Mammary epithelial cell (primary cell): ENCODE data around the gene COMMD3.

Source experiments
- CTCF ChIP-seq, 2 donors: IDR thresholded peaks in 1 of 2; conservative IDR thresholded peaks in 1 of 2; 2 replicates each; pipeline ENCODE4 v1.5.1; 2011 to 2012; ENCODE audit warnings: inconsistent platforms in 2 of 2, low read length in 2 of 2, mild to moderate bottlenecking in 2 of 2, control low read depth in 1 of 2, low read depth in 1 of 2; ENCODE audit not compliant: insufficient read depth in 1 of 2; ENCODE audit errors: extremely low read depth in 1 of 2
- EZH2 ChIP-seq: IDR thresholded peaks from 2 replicates; pipeline ENCODE4 v1.6.1; 2012; ENCODE audit warnings: low read length, inconsistent platforms, borderline replicate concordance

- TF ChIP-seq CTCF (conservative IDR thresholded peaks at IDR 0.05 in 1 of 2, IDR thresholded peaks at IDR 0.05 in 1 of 2; ENCODE audit: extremely low read depth in 1 of 2, insufficient read depth in 1 of 2, low read depth in 1 of 2, low read length in 2 of 2): no peak
- TF ChIP-seq EZH2: no peak
Measured at GRCh38 chr10:22329150-22329549, 13.0 kb downstream of the COMMD3 start.
